Uterus (tissue), 4 donors: ENCODE results near the gene HSD17B2. TPM values are rescaled to one million over a fixed set of nuclear protein-coding genes. Genes with fewer than 3 reads are reported as not detected.
"Not testable (repeated sequence)": the region's sequence is repeated elsewhere in the genome, so short reads cannot be mapped to it uniquely, and the experiment has no call there.

ENCODE experiments used
- DNase-seq, 2 donors: peaks; one replicate each; pipeline ENCODE4 v3.0.0-alpha.2; 2019 to 2020
- H3K27ac ChIP-seq, 2 donors: fragments of 200-600 bp; sonication (generic); 1 replicate in 1 of 2; 2 replicates in 1 of 2; pipeline ENCODE4 v1.5.1; 2016 to 2018
- H3K27me3 ChIP-seq, 2 donors: fragments of 200-600 bp; sonication (generic); one replicate each; pipeline ENCODE4 v1.5.1; 2018 to 2019; ENCODE audit warnings: control low read depth in 1 of 2
- H3K36me3 ChIP-seq, 2 donors: fragments of 200-600 bp; sonication (generic); one replicate each; pipeline ENCODE4 v1.5.1; 2019; ENCODE audit warnings: control low read depth in 1 of 2
- H3K4me1 ChIP-seq, 2 donors: fragments of 200-600 bp; sonication (generic); one replicate each; pipeline ENCODE4 v1.5.1; 2018 to 2019; ENCODE audit warnings: control low read depth in 1 of 2
- H3K4me3 ChIP-seq, 2 donors: fragments of 200-600 bp; sonication (generic); 1 replicate in 1 of 2; 2 replicates in 1 of 2; pipeline ENCODE4 v1.5.1; 2018 to 2019; ENCODE audit warnings: mild to moderate bottlenecking in 1 of 2
- H3K9me3 ChIP-seq, 2 donors: fragments of 200-600 bp; sonication (generic); one replicate each; pipeline ENCODE4 v1.5.1; 2019; ENCODE audit warnings: control low read depth in 1 of 2
- CTCF ChIP-seq, 4 experiments: fragments of 200-600 bp in 2 of 4; fragments of 450-650 bp in 2 of 4; sonication (generic) in 2 of 4; IDR thresholded peaks; one replicate each; pipeline ENCODE4 v1.5.1; 2016 to 2019; ENCODE audit warnings: antibody characterized with exemption in 4 of 4, mild to moderate bottlenecking in 2 of 4, moderate library complexity in 1 of 4
- POLR2A ChIP-seq, 2 donors: fragments of 450-650 bp; IDR thresholded peaks; one replicate each; pipeline ENCODE4 v1.6.1; 2016; ENCODE audit warnings: antibody characterized with exemption in 2 of 2, mild to moderate bottlenecking in 1 of 2, moderate library complexity in 1 of 2
- intact Hi-C: fragments of 100-400 bp; cut with DNase I; formaldehyde crosslinking; loops from one replicate; pipeline ENCODE4 v1.15.1; 2023; ENCODE audit warnings: low total_unique reads
- total RNA-seq, 4 donors: library from RNA; depleted of rRNA in 3 of 4; stranded (reverse); fragments of >200 nt in 3 of 4; gene quantifications; one replicate each; pipeline versions ENCODE4 v1.1.0 to v1.2.4, GENCODE V29; 2014 to 2023
- donor health status: DM: yes; HTN: yes; CAD: no.

Gene HSD17B2
- total RNA-seq, 4 donors from 2014 or later: 0.14 TPM; not detected in 3

GRCh38 chr16:82005027-82005830 is 29.8 kb upstream of the HSD17B2 start:
- Histone ChIP-seq H3K36me3 (no peaks in the 10 kb centered on the region), H3K9me3 (no peaks in the 10 kb centered on the region), H3K27ac (no peak overlapping the region), H3K4me3 (no peak overlapping the region), H3K4me1 (no peaks in the 10 kb centered on the region), H3K27me3 (no peaks in the 10 kb centered on the region)
- intact Hi-C loops: no loop called here
- no peak for DNase-seq
- no peak for TF ChIP-seq POLR2A (IDR thresholded peaks at IDR 0.05)
- TF ChIP-seq CTCF (IDR thresholded peaks at IDR 0.05): no peak

- TF ChIP-seq POLR2A (IDR thresholded peaks at IDR 0.05) (no peak), CTCF (IDR thresholded peaks at IDR 0.05) (no peak)
- no peaks in the 10 kb centered on the region for H3K36me3 ChIP-seq
- no peak overlapping the region for H3K27ac ChIP-seq
- no peak for DNase-seq
- H3K27me3 ChIP-seq: no peaks in the 10 kb centered on the region
- H3K9me3 ChIP-seq: no peaks in the 10 kb centered on the region
- H3K4me1 ChIP-seq: no peaks in the 10 kb centered on the region
- H3K4me3 ChIP-seq: no peak overlapping the region
- intact Hi-C loops: no loop called here
Observed at GRCh38 chr16:82006036-82006435, 29.0 kb upstream of the HSD17B2 start.

GRCh38 chr16:82007189-82007588 is 27.9 kb upstream of the HSD17B2 start:
- H3K4me3 ChIP-seq: no peak overlapping the region
- no peak for TF ChIP-seq POLR2A (IDR thresholded peaks at IDR 0.05)
- TF ChIP-seq CTCF (IDR thresholded peaks at IDR 0.05): no peak
- intact Hi-C loops: no loop called here
- no peaks in the 10 kb centered on the region for H3K36me3 ChIP-seq
- no peaks in the 10 kb centered on the region for H3K9me3 ChIP-seq
- no peaks in the 10 kb centered on the region for H3K27me3 ChIP-seq
- H3K27ac ChIP-seq: no peak overlapping the region
- no peaks in the 10 kb centered on the region for H3K4me1 ChIP-seq
- DNase-seq: no peak

GRCh38 chr16:82008957-82009592 is 26.0 kb upstream of the HSD17B2 start:
- intact Hi-C loops: no loop called here
- no peak overlapping the region for H3K27ac ChIP-seq
- no peaks in the 10 kb centered on the region for H3K4me1 ChIP-seq
- H3K9me3 ChIP-seq: no peaks in the 10 kb centered on the region
- H3K36me3 ChIP-seq: no peaks in the 10 kb centered on the region
- H3K27me3 ChIP-seq: no peaks in the 10 kb centered on the region
- no peak for TF ChIP-seq POLR2A (IDR thresholded peaks at IDR 0.05)
- no peak for TF ChIP-seq CTCF (IDR thresholded peaks at IDR 0.05)
- no peak overlapping the region for H3K4me3 ChIP-seq
- no peak for DNase-seq

- H3K9me3 ChIP-seq, DNase-seq, H3K4me3 ChIP-seq, H3K27ac ChIP-seq, H3K27me3 ChIP-seq, intact Hi-C loops, H3K36me3 ChIP-seq, H3K4me1 ChIP-seq: not testable (repeated sequence)
Observed at GRCh38 chr16:82009789-82010188, 25.3 kb upstream of the HSD17B2 start.
